Colonic mucosa (tissue), 4 donors: ENCODE data around the gene ESYT1. TPM values are rescaled to one million over a fixed set of nuclear protein-coding genes. Genes with fewer than 3 reads are reported as not detected.

ENCODE experiments used
- DNase-seq: peaks from one replicate; pipeline ENCODE4 v3.0.0-alpha.2; 2020
- H3K27ac ChIP-seq: fragments of 200-600 bp; one replicate; pipeline ENCODE4 v1.8.0; 2021
- H3K27me3 ChIP-seq: fragments of 200-600 bp; one replicate; pipeline ENCODE4 v1.8.0; 2021
- H3K36me3 ChIP-seq: fragments of 200-600 bp; one replicate; pipeline ENCODE4 v1.8.0; 2021
- H3K4me1 ChIP-seq: fragments of 200-600 bp; one replicate; pipeline ENCODE4 v1.8.0; 2021; ENCODE audit warnings: mild to moderate bottlenecking
- H3K4me3 ChIP-seq: fragments of 200-600 bp; one replicate; pipeline ENCODE4 v1.8.0; 2021
- H3K9ac ChIP-seq, 2 donors: one replicate each; pipeline ENCODE4 v1.7.0; 2013; ENCODE audit warnings: control low read depth in 2 of 2, low read depth in 2 of 2, low read length in 2 of 2
- H3K9me3 ChIP-seq: fragments of 200-600 bp; one replicate; pipeline ENCODE4 v1.8.0; 2021
- intact Hi-C: fragments of 100-400 bp; cut with DNase I; formaldehyde crosslinking; loops from one replicate; pipeline ENCODE4 v1.14.1; 2022
- total RNA-seq, 2 donors: library from RNA; stranded (reverse); fragmentation: NEBNext Ultra II Directional in 1 of 2; extraction: Animal tissue kit (Norgen Biotek cat#: 25700) in 1 of 2; gene quantifications; one replicate each; pipeline ENCODE4 v1.2.1, GENCODE V29; 2021
- TF ChIP-seq, protein P1 (sequence below): fragments of 200-600 bp; IDR thresholded peaks from one replicate; pipeline ENCODE4 v1.8.0; 2022; ENCODE audit warnings: antibody characterized with exemption, mild to moderate bottlenecking
- donor health status: healthy.
- donor health status: DM: no; HTN: no; CAD: no.
- donor health status: DM: no; HTN: no; CAD: no.

The ESYT1 gene
- total RNA-seq, 2 donors from 2014 or later, result 63.9 to 72.8 TPM

DNA sequence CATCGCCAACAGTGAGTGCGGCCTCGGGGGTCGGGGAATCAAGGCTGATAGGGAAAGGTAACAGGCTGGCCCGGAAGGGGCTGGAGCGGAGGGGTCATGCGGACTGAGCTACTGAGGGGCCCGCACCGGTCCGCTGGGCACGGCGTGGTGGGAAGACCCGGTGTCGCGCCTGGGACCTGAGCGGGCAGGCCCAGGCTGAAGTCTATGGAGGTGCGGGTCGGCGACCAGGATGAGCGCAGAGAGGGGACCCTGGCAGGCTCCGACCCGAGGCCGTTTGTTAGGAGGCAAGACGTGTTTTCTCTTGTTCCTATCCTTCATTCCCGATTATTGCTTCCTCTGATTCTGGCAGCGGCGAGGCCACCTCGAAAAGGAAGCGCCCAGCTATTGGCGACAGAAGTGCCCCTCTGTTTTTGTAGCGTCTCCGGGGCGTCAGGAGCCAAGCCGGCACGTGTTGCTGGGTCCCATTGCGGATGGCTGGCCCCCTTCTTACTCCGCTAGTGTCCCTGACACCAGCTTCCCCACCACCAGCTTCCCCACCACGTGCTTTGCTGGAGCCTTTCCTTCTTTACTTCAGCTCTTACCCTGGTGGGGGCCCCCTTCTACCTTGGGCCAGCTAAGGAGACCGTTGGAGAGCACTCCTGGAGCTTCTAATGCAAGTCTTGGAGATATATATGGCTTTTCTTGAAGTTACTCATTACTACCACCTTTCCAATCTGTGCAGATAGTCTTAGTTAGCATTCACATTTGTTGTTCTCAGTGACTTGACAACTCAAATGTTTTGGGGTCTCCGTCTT is 23.1 kb upstream of the ESYT1 start:
- peak overlapping the region; percentile 89 for H3K27ac ChIP-seq
- H3K4me3 ChIP-seq, result peak overlapping the region; percentile 89
- H3K36me3 ChIP-seq, result peaks cover 14% of the 10 kb centered on the region
- no peaks in the 10 kb centered on the region for H3K9me3 ChIP-seq
- H3K9ac ChIP-seq, result peak overlapping the region; percentile 74 to 95
- TF ChIP-seq, protein P1, sequence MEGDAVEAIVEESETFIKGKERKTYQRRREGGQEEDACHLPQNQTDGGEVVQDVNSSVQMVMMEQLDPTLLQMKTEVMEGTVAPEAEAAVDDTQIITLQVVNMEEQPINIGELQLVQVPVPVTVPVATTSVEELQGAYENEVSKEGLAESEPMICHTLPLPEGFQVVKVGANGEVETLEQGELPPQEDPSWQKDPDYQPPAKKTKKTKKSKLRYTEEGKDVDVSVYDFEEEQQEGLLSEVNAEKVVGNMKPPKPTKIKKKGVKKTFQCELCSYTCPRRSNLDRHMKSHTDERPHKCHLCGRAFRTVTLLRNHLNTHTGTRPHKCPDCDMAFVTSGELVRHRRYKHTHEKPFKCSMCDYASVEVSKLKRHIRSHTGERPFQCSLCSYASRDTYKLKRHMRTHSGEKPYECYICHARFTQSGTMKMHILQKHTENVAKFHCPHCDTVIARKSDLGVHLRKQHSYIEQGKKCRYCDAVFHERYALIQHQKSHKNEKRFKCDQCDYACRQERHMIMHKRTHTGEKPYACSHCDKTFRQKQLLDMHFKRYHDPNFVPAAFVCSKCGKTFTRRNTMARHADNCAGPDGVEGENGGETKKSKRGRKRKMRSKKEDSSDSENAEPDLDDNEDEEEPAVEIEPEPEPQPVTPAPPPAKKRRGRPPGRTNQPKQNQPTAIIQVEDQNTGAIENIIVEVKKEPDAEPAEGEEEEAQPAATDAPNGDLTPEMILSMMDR, result no peak
- intact Hi-C loops, result no loop called here
- no peak for DNase-seq
- no peaks in the 10 kb centered on the region for H3K4me1 ChIP-seq
- no peaks in the 10 kb centered on the region for H3K27me3 ChIP-seq

DNA sequence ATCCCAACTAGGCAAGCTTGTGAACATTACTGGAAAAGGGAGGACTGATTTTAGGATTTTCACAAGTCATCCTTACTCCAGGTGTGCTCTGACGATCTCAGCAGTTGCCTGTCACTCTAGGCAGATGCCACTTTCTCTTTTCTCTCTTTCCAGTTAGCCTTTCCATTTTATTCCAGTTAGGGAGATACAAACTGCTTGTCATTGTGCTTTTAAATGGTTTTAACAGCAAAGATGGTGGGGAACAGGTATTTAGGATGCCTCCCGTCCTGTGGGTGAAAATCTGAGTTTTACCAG is 22.5 kb upstream of the ESYT1 start:
- Histone ChIP-seq H3K4me1 (no peaks in the 10 kb centered on the region), H3K36me3 (peaks cover 19% of the 10 kb centered on the region), H3K27ac (no peak overlapping the region), H3K4me3 (peak overlapping the region; percentile 89), H3K9me3 (no peaks in the 10 kb centered on the region), H3K9ac (peak overlapping the region; percentile 74 to 95), H3K27me3 (no peaks in the 10 kb centered on the region)
- no peak for DNase-seq
- intact Hi-C loops, result no loop called here
- TF ChIP-seq, protein P1, result no peak

GRCh38 chr12:56107242-56107641 is 20.8 kb upstream of the ESYT1 start:
- Histone ChIP-seq H3K4me1 (no peaks in the 10 kb centered on the region), H3K27me3 (no peaks in the 10 kb centered on the region), H3K9me3 (no peaks in the 10 kb centered on the region), H3K36me3 (peaks cover 23% of the 10 kb centered on the region), H3K9ac (no peak overlapping the region), H3K27ac (no peak overlapping the region), H3K4me3 (no peak overlapping the region)
- intact Hi-C loops, result no loop called here
- TF ChIP-seq, protein P1, result no peak
- DNase-seq, result no peak

GRCh38 chr12:56110571-56110970 is 17.5 kb upstream of the ESYT1 start:
- DNase-seq, result no peak
- Histone ChIP-seq H3K4me1 (no peaks in the 10 kb centered on the region), H3K27ac (no peak overlapping the region), H3K27me3 (no peaks in the 10 kb centered on the region), H3K9ac (no peak overlapping the region), H3K9me3 (no peaks in the 10 kb centered on the region), H3K4me3 (no peak overlapping the region), H3K36me3 (peaks cover 23% of the 10 kb centered on the region)
- intact Hi-C loops, result loop anchor here (10.0 kb wide), 1 partner anchor 66 kb away; the partner anchor contains the start of gene RPS26
- TF ChIP-seq, protein P1, result no peak

- Histone ChIP-seq H3K4me1 (peaks cover 5% of the 10 kb centered on the region), H3K36me3 (peaks cover 17% of the 10 kb centered on the region), H3K9ac (no peak overlapping the region), H3K4me3 (no peak overlapping the region), H3K27me3 (no peaks in the 10 kb centered on the region), H3K9me3 (no peaks in the 10 kb centered on the region), H3K27ac (no peak overlapping the region)
- intact Hi-C loops, result loop anchor here (10.0 kb wide), 1 partner anchor 69 kb away; the partner anchor contains the start of gene RPS26
- TF ChIP-seq, protein P1, result no peak
- DNase-seq, result no peak
Observed at GRCh38 chr12:56114084-56114483, 14.0 kb upstream of the ESYT1 start.
